B cell (primary cell): ENCODE measurements around the gene PKD2L2.

Experiments
- EZH2 ChIP-seq: IDR thresholded peaks from 2 replicates; pipeline ENCODE4 v1.6.1; 2012; ENCODE audit warnings: borderline replicate concordance, low read depth, mild to moderate bottlenecking, moderate library complexity, low read length; ENCODE audit not compliant: insufficient read depth, poor library complexity, severe bottlenecking
- TF ChIP-seq, protein P1 (sequence below): fragments of 200-600 bp; IDR thresholded peaks from one replicate; pipeline ENCODE4 v1.8.0; 2022; ENCODE audit warnings: antibody characterized with exemption, mild to moderate bottlenecking

DNA sequence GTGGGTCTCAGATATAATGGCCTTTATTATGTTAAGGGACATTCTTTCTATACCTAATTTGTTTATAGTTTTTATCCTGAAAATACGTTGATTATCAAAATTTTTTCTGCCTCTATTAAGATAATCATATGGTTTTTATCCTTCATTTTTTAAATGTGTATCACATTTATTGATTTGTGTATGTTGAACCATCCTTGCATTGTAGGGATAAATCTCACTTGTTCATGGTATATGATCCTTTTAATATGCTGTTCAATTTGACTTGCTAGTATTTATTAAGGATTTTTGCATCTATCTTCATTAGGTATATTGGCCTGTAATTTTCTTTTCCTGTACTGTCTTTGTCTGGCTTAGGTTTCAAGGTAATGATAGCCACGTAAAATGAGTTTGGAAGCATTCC, 25.5 kb downstream of the PKD2L2 start:
- TF ChIP-seq, protein P1, sequence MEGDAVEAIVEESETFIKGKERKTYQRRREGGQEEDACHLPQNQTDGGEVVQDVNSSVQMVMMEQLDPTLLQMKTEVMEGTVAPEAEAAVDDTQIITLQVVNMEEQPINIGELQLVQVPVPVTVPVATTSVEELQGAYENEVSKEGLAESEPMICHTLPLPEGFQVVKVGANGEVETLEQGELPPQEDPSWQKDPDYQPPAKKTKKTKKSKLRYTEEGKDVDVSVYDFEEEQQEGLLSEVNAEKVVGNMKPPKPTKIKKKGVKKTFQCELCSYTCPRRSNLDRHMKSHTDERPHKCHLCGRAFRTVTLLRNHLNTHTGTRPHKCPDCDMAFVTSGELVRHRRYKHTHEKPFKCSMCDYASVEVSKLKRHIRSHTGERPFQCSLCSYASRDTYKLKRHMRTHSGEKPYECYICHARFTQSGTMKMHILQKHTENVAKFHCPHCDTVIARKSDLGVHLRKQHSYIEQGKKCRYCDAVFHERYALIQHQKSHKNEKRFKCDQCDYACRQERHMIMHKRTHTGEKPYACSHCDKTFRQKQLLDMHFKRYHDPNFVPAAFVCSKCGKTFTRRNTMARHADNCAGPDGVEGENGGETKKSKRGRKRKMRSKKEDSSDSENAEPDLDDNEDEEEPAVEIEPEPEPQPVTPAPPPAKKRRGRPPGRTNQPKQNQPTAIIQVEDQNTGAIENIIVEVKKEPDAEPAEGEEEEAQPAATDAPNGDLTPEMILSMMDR, result no peak
- no peak for TF ChIP-seq EZH2
